ENCODE data around the gene GATA5. TPM values are rescaled to one million over a fixed set of nuclear protein-coding genes. Genes with fewer than 3 reads are reported as not detected.

Gene GATA5
- total RNA-seq, 1 donor from 2014 or later = not detected

DNA sequence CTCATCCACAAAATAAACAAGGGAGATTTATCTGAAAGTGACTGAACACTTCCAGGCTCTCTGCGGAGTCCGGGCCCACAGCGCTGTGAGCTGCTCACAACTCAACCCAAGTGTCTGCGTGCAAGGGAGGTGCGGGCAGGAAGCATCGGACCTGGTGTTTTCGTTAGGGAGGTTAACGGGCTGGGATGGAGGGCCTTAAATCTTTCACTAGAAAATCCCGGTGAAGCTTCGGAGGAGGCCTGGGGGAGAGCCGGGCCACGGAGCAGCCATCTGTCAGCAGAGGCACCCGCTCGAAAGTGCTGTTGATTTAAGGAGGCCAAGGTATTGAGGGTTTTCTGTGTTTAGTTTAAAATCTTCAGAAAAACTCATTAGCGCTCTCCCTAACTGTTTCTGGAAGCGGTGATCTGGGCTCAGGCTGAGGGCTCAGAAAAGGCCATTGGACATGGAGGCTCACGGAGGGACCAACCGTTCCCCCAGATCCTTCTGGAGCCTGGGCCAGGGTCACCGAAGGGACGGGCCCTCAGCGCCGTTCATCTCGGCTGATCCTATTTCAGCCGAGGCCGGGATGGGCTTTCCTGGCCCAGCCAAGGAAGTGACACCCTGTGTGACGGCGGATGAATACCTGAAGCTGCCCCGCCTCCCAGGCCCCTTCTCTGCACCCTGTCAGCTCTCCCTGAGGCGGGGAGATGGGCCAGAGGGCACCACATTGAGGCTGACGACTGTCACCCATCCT lies 20.7 kb downstream of the GATA5 start:
- intact Hi-C loops (cut with DNase I) = no loop called here
- no peak for TF ChIP-seq CTCF (IDR thresholded peaks at IDR 0.05)
- Histone ChIP-seq H3K4me1 (no peaks in the 10 kb centered on the region), H3K4me3 (no peak overlapping the region), H3K27me3 (no peaks in the 10 kb centered on the region), H3K27ac (no peak overlapping the region), H3K36me3 (no peaks in the 10 kb centered on the region), H3K9me3 (no peaks in the 10 kb centered on the region)
- DNase-seq (ENCODE audit: low spot score in 2 of 2) = no peak

DNA sequence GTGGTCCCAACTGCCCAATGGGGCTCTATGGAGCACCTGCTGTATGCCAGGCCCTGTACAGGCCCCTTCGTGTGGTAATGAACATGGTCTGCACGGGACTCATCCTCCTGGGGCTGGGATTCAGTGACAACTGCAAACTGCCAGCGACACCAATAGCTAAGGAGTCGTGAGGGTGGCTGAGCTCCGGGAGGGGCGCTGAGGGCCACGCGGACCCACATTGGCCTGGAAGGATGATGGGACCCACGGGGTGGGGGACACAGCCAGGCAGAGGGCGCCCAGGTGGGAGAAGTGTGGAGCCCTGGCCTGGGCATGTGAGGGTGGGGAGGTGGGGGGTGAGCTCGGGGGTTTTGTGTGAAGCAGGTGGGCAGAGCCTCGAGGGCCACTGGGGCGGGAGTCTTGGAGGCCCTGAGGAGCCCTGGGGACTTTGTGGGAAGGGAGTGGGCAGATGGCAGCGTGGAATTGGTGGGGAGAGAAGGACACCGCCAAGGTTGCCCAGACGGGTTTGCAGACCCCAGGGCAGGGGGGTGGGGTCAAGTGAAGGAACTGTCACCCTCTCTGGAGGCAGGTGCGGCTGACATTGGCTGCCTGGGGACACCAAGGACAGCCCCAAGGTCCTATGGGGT lies 22.5 kb downstream of the GATA5 start:
- Histone ChIP-seq H3K27ac (no peak overlapping the region), H3K36me3 (no peaks in the 10 kb centered on the region), H3K4me3 (no peak overlapping the region), H3K9me3 (no peaks in the 10 kb centered on the region), H3K27me3 (no peaks in the 10 kb centered on the region), H3K4me1 (no peaks in the 10 kb centered on the region)
- no peak for DNase-seq (ENCODE audit: low spot score in 2 of 2)
- no peak for TF ChIP-seq CTCF (IDR thresholded peaks at IDR 0.05)
- intact Hi-C loops (cut with DNase I) = no loop called here

- Histone ChIP-seq H3K27me3 (no peaks in the 10 kb centered on the region), H3K36me3 (no peaks in the 10 kb centered on the region), H3K27ac (no peak overlapping the region), H3K4me3 (no peak overlapping the region), H3K4me1 (no peaks in the 10 kb centered on the region), H3K9me3 (no peaks in the 10 kb centered on the region)
- intact Hi-C loops (cut with DNase I) = no loop called here
- no peak for DNase-seq (ENCODE audit: low spot score in 2 of 2)
- TF ChIP-seq CTCF (IDR thresholded peaks at IDR 0.05) = no peak
These were observed 23.2 kb downstream of the GATA5 start for GRCh38 chr20:62452475-62453095.

DNA sequence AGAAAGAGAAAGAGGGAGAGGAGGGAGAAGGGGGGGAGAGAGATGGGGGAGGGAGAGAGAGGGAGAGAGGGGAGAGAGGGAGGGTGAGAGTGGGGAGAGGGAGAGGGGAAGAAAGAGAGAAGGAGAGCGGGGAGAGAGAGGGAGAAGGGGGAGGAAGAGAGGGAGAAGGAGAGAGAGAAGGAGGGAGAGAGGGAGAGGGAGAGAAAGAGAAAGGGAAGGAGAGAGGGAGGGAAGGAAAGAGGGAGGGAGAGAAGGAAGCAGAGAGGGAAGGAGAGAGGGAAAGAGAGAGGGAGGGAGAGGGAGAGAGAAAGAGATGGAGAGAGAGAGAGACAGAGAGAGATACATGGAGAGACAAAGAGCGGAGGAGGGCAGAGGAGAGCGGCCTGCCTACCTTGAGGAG lies 23.8 kb downstream of the GATA5 start:
- DNase-seq (ENCODE audit: low spot score in 2 of 2) = no peak
- no peak for TF ChIP-seq CTCF (IDR thresholded peaks at IDR 0.05)
- Histone ChIP-seq H3K27me3 (no peaks in the 10 kb centered on the region), H3K4me1 (no peaks in the 10 kb centered on the region), H3K36me3 (no peaks in the 10 kb centered on the region), H3K4me3 (no peak overlapping the region), H3K27ac (no peak overlapping the region), H3K9me3 (no peaks in the 10 kb centered on the region)
- intact Hi-C loops (cut with DNase I) = no loop called here

GRCh38 chr20:62451156-62451767 lies 24.5 kb downstream of the GATA5 start:
- DNase-seq (ENCODE audit: low spot score in 2 of 2) = no peak
- Histone ChIP-seq H3K9me3 (no peaks in the 10 kb centered on the region), H3K4me1 (no peaks in the 10 kb centered on the region), H3K4me3 (no peak overlapping the region), H3K27ac (no peak overlapping the region), H3K27me3 (no peaks in the 10 kb centered on the region), H3K36me3 (no peaks in the 10 kb centered on the region)
- intact Hi-C loops (cut with DNase I) = no loop called here
- TF ChIP-seq CTCF (IDR thresholded peaks at IDR 0.05) = no peak

Data from ascending aorta (tissue), 2 donors.